HepG2 (cell line): ENCODE data around the gene LNX2. TPM values are rescaled to one million over a fixed set of nuclear protein-coding genes. Genes with fewer than 3 reads are reported as not detected.

Experiments
- ATAC-seq: fragments of 200-7000 bp; cut with Tn5 transposase; 3 replicates; pipeline ENCODE4 v1.9.1; 2020; ENCODE audit warnings: mild to moderate bottlenecking, moderate library complexity
- BruUV-seq: library from RNA; stranded (reverse); fragments of 400-500 nt; replicated peaks from 2 replicates; lab custom pipeline; 2021; lab: Mats Ljungman, UMichigan
- CTCF ChIA-PET: fragments of 300-600 bp; formaldehyde crosslinking; extraction: SDS; loops from one replicate; lab custom pipeline; 2021; ENCODE audit warnings: low total read pairs, inconsistent platforms, low intra/inter-chr PET ratio; lab: Yijun Ruan, JAX
- POLR2A ChIA-PET: fragments of 350-600 bp; sonication (Branson Sonifier 250); formaldehyde crosslinking; loops from one replicate; lab custom pipeline; 2020; ENCODE audit warnings: antibody characterized with exemption, inconsistent platforms; lab: Yijun Ruan, JAX
- DNase-seq: peaks from one replicate; pipeline ENCODE4 v3.0.0-alpha.2; 2015; ENCODE audit warnings: low spot score
- FAIRE-seq: peaks from 3 replicates; lab custom pipeline; 2011; peaks lifted over from hg19 to GRCh38; lab: Jason Lieb, UNC
- H2AFZ ChIP-seq: one replicate; pipeline ENCODE4 v1.6.1; 2011; ENCODE audit warnings: low read length, inconsistent platforms
- H3K27ac ChIP-seq: fragments of 300-600 bp; 3 replicates; pipeline ENCODE4 v1.8.0; 2011; ENCODE audit warnings: mixed run types, mild to moderate bottlenecking, mixed read lengths, low read length, inconsistent platforms; ENCODE audit not compliant: insufficient read depth; ENCODE audit errors: extremely low read length
- H3K27me3 ChIP-seq, 2 experiments: fragments of 200-600 bp in 1 of 2; 2 replicates in 1 of 2; 3 replicates in 1 of 2; pipeline versions ENCODE4 v1.6.0 to v1.8.0; 2011; ENCODE audit warnings: low read length in 2 of 2, mild to moderate bottlenecking in 2 of 2, moderate library complexity in 2 of 2, inconsistent platforms in 1 of 2; ENCODE audit not compliant: insufficient read depth in 2 of 2, control insufficient read depth in 1 of 2
- H3K36me3 ChIP-seq, 2 experiments: fragments of 200-600 bp in 1 of 2; replicated peaks in 1 of 2; 2 replicates in 1 of 2; 3 replicates in 1 of 2; pipeline versions ENCODE4 v1.5.1 to v1.8.0; 2011; ENCODE audit warnings: low read length in 2 of 2, inconsistent platforms in 1 of 2; ENCODE audit not compliant: insufficient read depth in 2 of 2, control insufficient read depth in 1 of 2
- H3K4me1 ChIP-seq: 2 replicates; pipeline ENCODE4 v1.5.1; 2012; ENCODE audit warnings: low read length, inconsistent platforms; ENCODE audit not compliant: insufficient read depth
- H3K4me2 ChIP-seq: 2 replicates; pipeline ENCODE4 v1.6.0; 2011; ENCODE audit warnings: low read depth, low read length, inconsistent platforms
- H3K4me3 ChIP-seq, 3 experiments: fragments of 200-600 bp in 1 of 3; sonication (generic), shearing (Covaris generic) in 1 of 3; replicated peaks in 1 of 3; 2 replicates each; pipeline ENCODE4 v1.5.1; 2011 to 2016; ENCODE audit warnings: low read length in 3 of 3, inconsistent platforms in 2 of 3, low read depth in 2 of 3, mild to moderate bottlenecking in 2 of 3, control low read depth in 1 of 3, mixed read lengths in 1 of 3; ENCODE audit not compliant: insufficient read depth in 1 of 3
- H3K79me2 ChIP-seq: one replicate; pipeline ENCODE4 v1.6.1; 2011; ENCODE audit warnings: low read length, inconsistent platforms; ENCODE audit not compliant: insufficient read depth
- H3K9ac ChIP-seq: 2 replicates; pipeline ENCODE4 v1.6.0; 2011; ENCODE audit warnings: mild to moderate bottlenecking, low read depth, low read length, inconsistent platforms; ENCODE audit not compliant: insufficient read depth
- H3K9me3 ChIP-seq: 2 replicates; pipeline ENCODE4 v1.5.1; 2012; ENCODE audit warnings: mild to moderate bottlenecking, low read length
- H4K20me1 ChIP-seq: 2 replicates; pipeline ENCODE4 v1.6.0; 2011; ENCODE audit warnings: inconsistent platforms, mild to moderate bottlenecking, low read length, moderate library complexity; ENCODE audit not compliant: insufficient read depth
- CEBPB ChIP-seq: IDR thresholded peaks from 2 replicates; pipeline ENCODE4 v1.6.1; 2011; ENCODE audit warnings: low read depth, low read length, improper control_type of control experiment, borderline replicate concordance
- MTA1 ChIP-seq: sonication (generic); formaldehyde crosslinking; IDR thresholded peaks from 2 replicates; pipeline ENCODE4 v1.4.0; 2020; ENCODE audit warnings: missing genetic modification reagents, mild to moderate bottlenecking, borderline replicate concordance
- TOPORS ChIP-seq: sonication (generic); formaldehyde crosslinking; IDR thresholded peaks from 2 replicates; pipeline ENCODE4 v1.8.0; 2023; ENCODE audit warnings: mild to moderate bottlenecking, missing genetic modification reagents
- ZNF451 ChIP-seq: sonication (generic); formaldehyde crosslinking; IDR thresholded peaks from 2 replicates; pipeline ENCODE4 v1.5.0; 2020; ENCODE audit warnings: mild to moderate bottlenecking, missing genetic modification reagents
- WGBS: methylation state at CpG from one replicate; pipeline ENCODE4 v1.1.6; 2017; ENCODE audit warnings: low lambda C conversion rate; 5-methylcytosine and 5-hydroxymethylcytosine counted together
- in situ Hi-C: cut with HindIII; loops from 2 replicates; pipeline ENCODE4 v1.10.0; 2017; ENCODE audit warnings: low pct_unique_long_range_greater_than_20kb; ENCODE audit not compliant: extremely low pct_ligation_motif_present
- intact Hi-C: fragments of 100-400 bp; cut with micrococcal nuclease; formaldehyde crosslinking; loops from one replicate; pipeline ENCODE4 v1.10.0; 2022; ENCODE audit not compliant: unreplicated experiment
- polyA plus RNA-seq, 8 experiments: library from polyadenylated mRNA; depleted of rRNA in 3 of 8; stranded (reverse) in 7 of 8; unstranded in 1 of 8; fragments of >200 nt; fragmentation: Illumina TruSeq in 4 of 8; extraction: Trizol in 4 of 8; gene quantifications; 2 replicates each; pipeline versions ENCODE4 v1.2.1 to v1.2.3, GENCODE V29; 2011 to 2016; ENCODE audit warnings: low read depth in 4 of 8, missing spikeins in 1 of 8, mixed read lengths in 1 of 8; ENCODE audit not compliant: insufficient read depth in 1 of 8
- total RNA-seq, 5 experiments: library from RNA; depleted of rRNA; stranded (reverse); fragments of >200 nt; fragmentation: Illumina TruSeq; extraction: Trizol; gene quantifications; 2 replicates each; pipeline ENCODE4 v1.2.3, GENCODE V29; 2016; ENCODE audit warnings: low read depth in 1 of 5
- TF ChIP-seq, protein P1 (sequence below): sonication (generic); formaldehyde crosslinking; IDR thresholded peaks from 2 replicates; pipeline ENCODE4 v1.5.0; 2020; ENCODE audit warnings: missing genetic modification reagents
- TF ChIP-seq, protein P2 (sequence below): sonication (generic); formaldehyde crosslinking; IDR thresholded peaks from 2 replicates; pipeline ENCODE4 v1.4.0; 2020; ENCODE audit warnings: missing genetic modification reagents
- TF ChIP-seq, protein P3 (sequence below): sonication (generic); formaldehyde crosslinking; IDR thresholded peaks from 2 replicates; pipeline ENCODE4 v1.8.1; 2023; ENCODE audit warnings: mild to moderate bottlenecking, moderate library complexity, missing genetic modification reagents

The LNX2 gene
- total and polyA plus RNA-seq, 2 of the 13 experiments (the other 11 are each of a cell fraction or from before 2014, with no cell fraction given) = 9.2 to 9.7 TPM

DNA sequence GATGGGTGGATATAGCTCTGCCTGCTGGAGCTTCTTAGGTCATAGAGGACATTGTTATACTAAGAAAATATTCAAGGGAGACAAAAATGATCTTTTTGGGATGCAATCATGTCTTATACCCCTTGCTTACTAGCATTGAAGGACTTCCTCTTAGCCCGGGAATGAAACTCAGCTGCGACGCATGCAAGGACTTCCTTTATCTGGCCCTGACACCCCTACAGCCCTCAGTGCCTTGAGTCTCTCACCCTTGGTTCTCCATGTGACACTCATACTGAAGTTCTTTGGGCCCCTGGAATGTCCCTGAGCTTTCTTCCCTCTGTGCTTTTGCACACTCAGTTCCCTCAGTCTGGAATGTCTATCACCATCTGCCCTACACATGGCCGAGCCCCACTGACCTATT lies 97.5 kb downstream of the LNX2 start (continued):
- TF ChIP-seq ZNF451 (CRISPR knock-in tag) = no peak

DNA sequence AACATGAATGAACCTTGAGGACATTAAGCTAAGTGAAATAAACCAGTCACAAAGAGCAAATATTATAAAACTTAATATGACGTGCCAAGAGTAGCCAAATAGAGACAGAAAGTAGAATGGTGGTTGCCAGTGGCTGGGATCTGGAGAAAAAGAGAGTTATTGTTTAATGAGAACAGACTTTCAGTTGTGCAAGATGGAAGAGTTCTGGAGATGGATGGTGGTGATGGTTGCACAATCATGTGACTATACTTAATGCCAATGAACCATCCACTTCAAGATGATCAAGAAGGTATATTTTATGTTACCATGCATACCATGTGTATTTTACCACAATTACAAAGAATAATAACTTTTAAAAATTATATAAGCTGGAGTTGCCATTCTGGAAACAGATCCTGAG lies 104.2 kb downstream of the LNX2 start:
- DNase-seq (no peak), ATAC-seq (no peak), FAIRE-seq (no peak)
- Histone ChIP-seq H3K4me1 (no peaks in the 10 kb centered on the region), H3K27ac (no peak overlapping the region), H3K27me3 (no peaks in the 10 kb centered on the region), H3K4me2 (no peak overlapping the region), H3K9me3 (no peaks in the 10 kb centered on the region), H3K36me3 (no peaks in the 10 kb centered on the region), H3K9ac (no peak overlapping the region), H3K4me3 (no peak overlapping the region), H4K20me1 (no peaks in the 10 kb centered on the region), H2AFZ (no peak overlapping the region), H3K79me2 (no peaks in the 10 kb centered on the region)
- intact Hi-C loops = no loop called here
- WGBS = 0% methylated on average over 1 of the region's 1 CpG
- ChIA-PET CTCF (no interaction called here), POLR2A (no interaction called here)
- in situ Hi-C loops = no loop called here
- BruUV-seq = no TSS peak
- TF ChIP-seq, protein P1, sequence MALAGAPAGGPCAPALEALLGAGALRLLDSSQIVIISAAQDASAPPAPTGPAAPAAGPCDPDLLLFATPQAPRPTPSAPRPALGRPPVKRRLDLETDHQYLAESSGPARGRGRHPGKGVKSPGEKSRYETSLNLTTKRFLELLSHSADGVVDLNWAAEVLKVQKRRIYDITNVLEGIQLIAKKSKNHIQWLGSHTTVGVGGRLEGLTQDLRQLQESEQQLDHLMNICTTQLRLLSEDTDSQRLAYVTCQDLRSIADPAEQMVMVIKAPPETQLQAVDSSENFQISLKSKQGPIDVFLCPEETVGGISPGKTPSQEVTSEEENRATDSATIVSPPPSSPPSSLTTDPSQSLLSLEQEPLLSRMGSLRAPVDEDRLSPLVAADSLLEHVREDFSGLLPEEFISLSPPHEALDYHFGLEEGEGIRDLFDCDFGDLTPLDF (CRISPR knock-in tag) = no peak
- TF ChIP-seq, protein P2, sequence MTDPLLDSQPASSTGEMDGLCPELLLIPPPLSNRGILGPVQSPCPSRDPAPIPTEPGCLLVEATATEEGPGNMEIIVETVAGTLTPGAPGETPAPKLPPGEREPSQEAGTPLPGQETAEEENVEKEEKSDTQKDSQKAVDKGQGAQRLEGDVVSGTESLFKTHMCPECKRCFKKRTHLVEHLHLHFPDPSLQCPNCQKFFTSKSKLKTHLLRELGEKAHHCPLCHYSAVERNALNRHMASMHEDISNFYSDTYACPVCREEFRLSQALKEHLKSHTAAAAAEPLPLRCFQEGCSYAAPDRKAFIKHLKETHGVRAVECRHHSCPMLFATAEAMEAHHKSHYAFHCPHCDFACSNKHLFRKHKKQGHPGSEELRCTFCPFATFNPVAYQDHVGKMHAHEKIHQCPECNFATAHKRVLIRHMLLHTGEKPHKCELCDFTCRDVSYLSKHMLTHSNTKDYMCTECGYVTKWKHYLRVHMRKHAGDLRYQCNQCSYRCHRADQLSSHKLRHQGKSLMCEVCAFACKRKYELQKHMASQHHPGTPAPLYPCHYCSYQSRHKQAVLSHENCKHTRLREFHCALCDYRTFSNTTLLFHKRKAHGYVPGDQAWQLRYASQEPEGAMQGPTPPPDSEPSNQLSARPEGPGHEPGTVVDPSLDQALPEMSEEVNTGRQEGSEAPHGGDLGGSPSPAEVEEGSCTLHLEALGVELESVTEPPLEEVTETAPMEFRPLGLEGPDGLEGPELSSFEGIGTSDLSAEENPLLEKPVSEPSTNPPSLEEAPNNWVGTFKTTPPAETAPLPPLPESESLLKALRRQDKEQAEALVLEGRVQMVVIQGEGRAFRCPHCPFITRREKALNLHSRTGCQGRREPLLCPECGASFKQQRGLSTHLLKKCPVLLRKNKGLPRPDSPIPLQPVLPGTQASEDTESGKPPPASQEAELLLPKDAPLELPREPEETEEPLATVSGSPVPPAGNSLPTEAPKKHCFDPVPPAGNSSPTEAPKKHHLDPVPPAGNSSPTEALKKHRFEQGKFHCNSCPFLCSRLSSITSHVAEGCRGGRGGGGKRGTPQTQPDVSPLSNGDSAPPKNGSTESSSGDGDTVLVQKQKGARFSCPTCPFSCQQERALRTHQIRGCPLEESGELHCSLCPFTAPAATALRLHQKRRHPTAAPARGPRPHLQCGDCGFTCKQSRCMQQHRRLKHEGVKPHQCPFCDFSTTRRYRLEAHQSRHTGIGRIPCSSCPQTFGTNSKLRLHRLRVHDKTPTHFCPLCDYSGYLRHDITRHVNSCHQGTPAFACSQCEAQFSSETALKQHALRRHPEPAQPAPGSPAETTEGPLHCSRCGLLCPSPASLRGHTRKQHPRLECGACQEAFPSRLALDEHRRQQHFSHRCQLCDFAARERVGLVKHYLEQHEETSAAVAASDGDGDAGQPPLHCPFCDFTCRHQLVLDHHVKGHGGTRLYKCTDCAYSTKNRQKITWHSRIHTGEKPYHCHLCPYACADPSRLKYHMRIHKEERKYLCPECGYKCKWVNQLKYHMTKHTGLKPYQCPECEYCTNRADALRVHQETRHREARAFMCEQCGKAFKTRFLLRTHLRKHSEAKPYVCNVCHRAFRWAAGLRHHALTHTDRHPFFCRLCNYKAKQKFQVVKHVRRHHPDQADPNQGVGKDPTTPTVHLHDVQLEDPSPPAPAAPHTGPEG (CRISPR knock-in tag) = no peak
- TF ChIP-seq, protein P3, sequence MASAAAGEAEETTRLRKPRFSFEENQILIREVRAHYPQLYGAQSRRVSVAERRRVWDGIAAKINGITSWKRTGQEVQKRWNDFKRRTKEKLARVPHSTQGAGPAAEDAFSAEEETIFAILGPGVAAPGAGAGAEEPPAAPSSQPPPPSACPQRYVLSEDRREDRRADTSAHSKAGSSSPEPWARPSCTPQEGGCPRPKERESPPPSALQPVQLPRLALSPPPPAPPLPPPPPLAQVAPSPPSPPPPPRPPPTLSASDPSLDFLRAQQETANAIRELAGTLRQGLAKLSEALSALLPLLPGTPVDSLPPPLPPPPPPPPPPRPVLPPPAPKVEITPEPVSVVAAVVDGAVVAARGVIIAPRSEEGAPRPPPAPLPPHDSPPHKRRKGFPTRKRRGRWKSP (CRISPR knock-in tag) = no peak
- TF ChIP-seq CEBPB = peak; percentile 54; the same call in 1 of the 2 replicates
- no peak for TF ChIP-seq MTA1
- TF ChIP-seq TOPORS = no peak
